GM23338 (cell line): ENCODE measurements around the gene SMCO3. TPM values are rescaled to one million over a fixed set of nuclear protein-coding genes. Genes with fewer than 3 reads are reported as not detected.

Experiments used
- ATAC-seq: fragments of 200-7000 bp; cut with Tn5 transposase; 3 replicates; pipeline ENCODE4 v1.9.1; 2020
- DNase-seq: peaks from one replicate; pipeline ENCODE4 v3.0.0-alpha.2; 2015; ENCODE audit warnings: low spot score
- H2AFZ ChIP-seq: fragments of 200-600 bp; sonication (generic); 2 replicates; pipeline ENCODE4 v1.8.0; 2016; ENCODE audit warnings: antibody characterized with exemption, mild to moderate bottlenecking, moderate library complexity
- H3F3A ChIP-seq: fragments of 200-600 bp; sonication (generic); replicated peaks from 2 replicates; pipeline ENCODE4 v1.8.0; 2017; ENCODE audit warnings: antibody characterized with exemption, mixed run types, low read depth
- H3K27ac ChIP-seq: fragments of 200-600 bp; sonication (generic); 2 replicates; pipeline ENCODE4 v1.6.1; 2016; ENCODE audit warnings: low read depth
- H3K27me3 ChIP-seq: fragments of 200-600 bp; sonication (generic); 2 replicates; pipeline ENCODE4 v1.8.0; 2016; ENCODE audit warnings: mild to moderate bottlenecking, mixed run types, moderate library complexity; ENCODE audit not compliant: insufficient read depth
- H3K36me3 ChIP-seq: fragments of 200-600 bp; sonication (generic); 2 replicates; pipeline ENCODE4 v1.8.0; 2016; ENCODE audit warnings: mild to moderate bottlenecking; ENCODE audit not compliant: insufficient read depth
- H3K4me1 ChIP-seq: fragments of 200-600 bp; sonication (generic); 2 replicates; pipeline ENCODE4 v1.8.0; 2016; ENCODE audit warnings: mild to moderate bottlenecking, moderate library complexity; ENCODE audit not compliant: insufficient read depth
- H3K4me2 ChIP-seq: fragments of 200-600 bp; sonication (generic); 2 replicates; pipeline ENCODE4 v1.7.1; 2017; ENCODE audit warnings: mixed run types
- H3K4me3 ChIP-seq: fragments of 200-600 bp; sonication (generic); 2 replicates; pipeline ENCODE4 v1.6.1; 2016; ENCODE audit warnings: mixed run types
- H3K79me2 ChIP-seq: fragments of 200-600 bp; sonication (generic); replicated peaks from 2 replicates; pipeline ENCODE4 v1.8.0; 2017; ENCODE audit warnings: mild to moderate bottlenecking; ENCODE audit not compliant: insufficient read depth
- H3K9me2 ChIP-seq: fragments of 200-600 bp; sonication (generic); 2 replicates; pipeline ENCODE4 v1.8.0; 2017; ENCODE audit not compliant: insufficient read depth
- H4K20me1 ChIP-seq: fragments of 200-600 bp; sonication (generic); replicated peaks from 2 replicates; pipeline ENCODE4 v1.8.0; 2017; ENCODE audit warnings: mild to moderate bottlenecking; ENCODE audit not compliant: insufficient read depth
- H3K27ac Mint-ChIP-seq: 2 replicates; pipeline ENCODE4 v1.8.0; 2020; ENCODE audit warnings: inconsistent platforms, mild to moderate bottlenecking, moderate library complexity, mixed read lengths
- H3K27me3 Mint-ChIP-seq: 3 replicates; pipeline ENCODE4 v1.8.0; 2022; ENCODE audit warnings: low read depth, mild to moderate bottlenecking, moderate library complexity, mixed read lengths, inconsistent platforms; ENCODE audit not compliant: insufficient read depth, poor library complexity
- H3K36me3 Mint-ChIP-seq: 3 replicates; pipeline ENCODE4 v1.8.0; 2021; ENCODE audit warnings: low read depth, mild to moderate bottlenecking, inconsistent platforms, moderate library complexity, mixed read lengths
- H3K4me1 Mint-ChIP-seq: 3 replicates; pipeline ENCODE4 v1.8.0; 2020; ENCODE audit warnings: mild to moderate bottlenecking, inconsistent platforms, mixed read lengths
- H3K4me3 Mint-ChIP-seq: 3 replicates; pipeline ENCODE4 v1.8.0; 2021; ENCODE audit warnings: moderate library complexity, mild to moderate bottlenecking, inconsistent platforms, mixed read lengths
- H3K9me3 Mint-ChIP-seq: 3 replicates; pipeline ENCODE4 v1.8.0; 2020; ENCODE audit warnings: moderate library complexity, mild to moderate bottlenecking, inconsistent platforms, mixed read lengths
- CREB1 ChIP-seq: fragments of 250-450 bp; sonication (Bioruptor Pico); IDR thresholded peaks from 2 replicates; pipeline ENCODE4 v1.5.0; 2020; ENCODE audit warnings: low read depth, mild to moderate bottlenecking, moderate library complexity
- CTCF ChIP-seq, 2 experiments: fragments of 200-600 bp in 1 of 2; sonication (generic) in 1 of 2; conservative IDR thresholded peaks; 2 replicates each; pipeline versions ENCODE4 v1.5.1 to v1.6.1; 2016 to 2017; ENCODE audit warnings: antibody characterized with exemption in 2 of 2, low read depth in 2 of 2, mild to moderate bottlenecking in 2 of 2, moderate library complexity in 1 of 2
- ETS1 ChIP-seq: IDR thresholded peaks from 2 replicates; pipeline ENCODE4 v1.6.1; 2016; ENCODE audit warnings: antibody characterized with exemption
- JUNB ChIP-seq: IDR thresholded peaks from one replicate; pipeline ENCODE4 v1.6.1; 2016; ENCODE audit warnings: antibody characterized with exemption; ENCODE audit not compliant: unreplicated experiment
- POLR2AphosphoS5 ChIP-seq: IDR thresholded peaks from 2 replicates; pipeline ENCODE4 v1.6.1; 2016; ENCODE audit warnings: antibody characterized with exemption, low read depth
- polyA plus RNA-seq: library from polyadenylated mRNA; unstranded; fragments of >200 nt; fragmentation: Nextera tagmentation; extraction: Ambion mirVana; gene quantifications from 2 replicates; pipeline ENCODE4 v1.2.1, GENCODE V29; 2016
- total RNA-seq: library from RNA; depleted of rRNA; stranded (reverse); fragments of >200 nt; shearing (Covaris generic); gene quantifications from 2 replicates; pipeline ENCODE4 v1.2.3, GENCODE V29; 2014

The SMCO3 gene
- total and polyA plus RNA-seq, 2 experiments from 2014 or later: 0.13 TPM; not detected in 1

GRCh38 chr12:14769969-14770495 lies 44.0 kb downstream of the SMCO3 start:
- Histone ChIP-seq H4K20me1 (no peaks in the 10 kb centered on the region; the same call in 1 of the 2 replicates), H3K4me3 (peak overlapping the region; percentile 82), H3K27ac (peak overlapping the region; percentile 93), H3K79me2 (peaks cover 44% of the 10 kb centered on the region), H3F3A (0 out of 2 replicates have a peak, but pooled peaks cover 5% of the 10 kb centered on the region), H2AFZ (no peak overlapping the region), H3K9me2 (no peaks in the 10 kb centered on the region), H3K4me1 (peaks cover 6% of the 10 kb centered on the region), H3K4me2 (peak overlapping the region; percentile 72), H3K36me3 (no peaks in the 10 kb centered on the region), H3K27me3 (no peaks in the 10 kb centered on the region)
- Mint-ChIP-seq H3K4me3 (peak overlapping the region; percentile 98), H3K4me1 (peaks cover 23% of the 10 kb centered on the region), H3K36me3 (peaks cover 49% of the 10 kb centered on the region), H3K9me3 (peaks cover 31% of the 10 kb centered on the region), H3K27me3 (peaks cover 37% of the 10 kb centered on the region), H3K27ac (peak overlapping the region; percentile 100)
- DNase-seq: peak; percentile 92
- peak; percentile 30 for ATAC-seq
- TF ChIP-seq JUNB: no peak
- TF ChIP-seq ETS1: peak; percentile 20; the same call in 1 of the 2 replicates
- TF ChIP-seq CTCF (conservative IDR thresholded peaks at IDR 0.05; ENCODE audit: low read depth in 2 of 2): peak; percentile 61 to 75
- peak; percentile 48; the same call in 1 of the 2 replicates for TF ChIP-seq CREB1
- peak; percentile 83 for TF ChIP-seq POLR2AphosphoS5

- no peak for TF ChIP-seq ETS1
- TF ChIP-seq CTCF (conservative IDR thresholded peaks at IDR 0.05; ENCODE audit: low read depth in 2 of 2): peak in 1 of 2 experiments; percentile 68; a peak in 2 of 4 replicates
- H2AFZ ChIP-seq: no peak overlapping the region
- peak overlapping the region; percentile 82 for H3K4me3 ChIP-seq
- no peaks in the 10 kb centered on the region for H3K36me3 ChIP-seq
- ATAC-seq (peak; percentile 35), DNase-seq (peak; percentile 90)
- H4K20me1 ChIP-seq: no peaks in the 10 kb centered on the region; the same call in 1 of the 2 replicates
- H3F3A ChIP-seq: 0 out of 2 replicates have a peak, but pooled peaks cover 5% of the 10 kb centered on the region
- H3K79me2 ChIP-seq: peaks cover 49% of the 10 kb centered on the region
- H3K27ac Mint-ChIP-seq: peak overlapping the region; percentile 100
- no peaks in the 10 kb centered on the region for H3K9me2 ChIP-seq
- peaks cover 6% of the 10 kb centered on the region for H3K4me1 ChIP-seq
- no peaks in the 10 kb centered on the region for H3K27me3 ChIP-seq
- H3K36me3 Mint-ChIP-seq: peaks cover 54% of the 10 kb centered on the region
- peaks cover 36% of the 10 kb centered on the region for H3K27me3 Mint-ChIP-seq
- H3K9me3 Mint-ChIP-seq: peaks cover 32% of the 10 kb centered on the region
- H3K27ac ChIP-seq: peak overlapping the region; percentile 93
- peak overlapping the region; percentile 98 for H3K4me3 Mint-ChIP-seq
- H3K4me1 Mint-ChIP-seq: peaks cover 23% of the 10 kb centered on the region
- H3K4me2 ChIP-seq: peak overlapping the region; percentile 72
These were observed 44.5 kb downstream of the SMCO3 start for GRCh38 chr12:14769466-14769968.
